WTC11 (cell line): ENCODE results near the gene VPS18. TPM values are rescaled to one million over a fixed set of nuclear protein-coding genes. Genes with fewer than 3 reads are reported as not detected.

Source experiments
- ATAC-seq: fragments of 200-7000 bp; cut with Tn5 transposase; 2 replicates; pipeline ENCODE4 v1.10.0; 2021; ENCODE audit warnings: mild to moderate bottlenecking, moderate library complexity
- CTCF ChIA-PET: fragments of 300-600 bp; sonication (Branson Sonifier 250); formaldehyde crosslinking; loops from one replicate; lab custom pipeline; 2021; ENCODE audit warnings: antibody characterized with exemption; lab: Charles Lee
- POLR2A ChIA-PET: fragments of 350-600 bp; sonication (Branson Sonifier 250); formaldehyde crosslinking; loops from one replicate; lab custom pipeline; 2021; ENCODE audit warnings: antibody characterized with exemption; lab: Charles Lee
- DNase-seq: peaks from one replicate; pipeline ENCODE4 v3.0.0; 2021; ENCODE audit warnings: low spot score
- H3K27ac Mint-ChIP-seq: 2 replicates; pipeline ENCODE4 v1.8.0; 2021; ENCODE audit warnings: mixed read lengths
- H3K27me3 Mint-ChIP-seq: 2 replicates; pipeline ENCODE4 v1.8.0; 2021; ENCODE audit warnings: low read depth, mild to moderate bottlenecking, moderate library complexity, mixed read lengths
- H3K36me3 Mint-ChIP-seq: 2 replicates; pipeline ENCODE4 v1.8.0; 2021; ENCODE audit warnings: mixed read lengths
- H3K4me1 Mint-ChIP-seq: 2 replicates; pipeline ENCODE4 v1.8.0; 2022; ENCODE audit warnings: mixed read lengths
- H3K4me3 Mint-ChIP-seq: 2 replicates; pipeline ENCODE4 v1.8.0; 2021; ENCODE audit warnings: mild to moderate bottlenecking, moderate library complexity, mixed read lengths
- H3K9me3 Mint-ChIP-seq: 2 replicates; pipeline ENCODE4 v1.8.0; 2021; ENCODE audit warnings: mixed read lengths
- AR ChIP-seq: fragments of 250-450 bp; sonication (Bioruptor Pico); IDR thresholded peaks from 2 replicates; pipeline ENCODE4 v1.9.0; 2021; ENCODE audit warnings: mild to moderate bottlenecking
- ATF1 ChIP-seq: sonication (generic); formaldehyde crosslinking; IDR thresholded peaks from 2 replicates; pipeline ENCODE4 v1.8.1; 2023; ENCODE audit warnings: mild to moderate bottlenecking, moderate library complexity, missing genetic modification reagents
- ERG ChIP-seq: fragments of 250-450 bp; sonication (Bioruptor Pico); IDR thresholded peaks from 2 replicates; pipeline ENCODE4 v1.8.0; 2021; ENCODE audit warnings: mild to moderate bottlenecking
- ESRRA ChIP-seq: sonication (generic); formaldehyde crosslinking; IDR thresholded peaks from 2 replicates; pipeline ENCODE4 v1.8.1; 2022; ENCODE audit warnings: mild to moderate bottlenecking, missing genetic modification reagents, borderline replicate concordance
- ETV6 ChIP-seq: sonication (generic); formaldehyde crosslinking; IDR thresholded peaks from 2 replicates; pipeline ENCODE4 v1.8.1; 2022; ENCODE audit warnings: mild to moderate bottlenecking, missing genetic modification reagents
- FOXK1 ChIP-seq: sonication (generic); formaldehyde crosslinking; IDR thresholded peaks from 2 replicates; pipeline ENCODE4 v1.8.0; 2022; ENCODE audit warnings: mild to moderate bottlenecking, moderate library complexity, missing genetic modification reagents
- FOXP1 ChIP-seq: sonication (generic); formaldehyde crosslinking; IDR thresholded peaks from 2 replicates; pipeline ENCODE4 v1.8.0; 2022; ENCODE audit warnings: missing genetic modification reagents, mild to moderate bottlenecking, moderate library complexity, borderline replicate concordance
- JAZF1 ChIP-seq: fragments of 250-450 bp; sonication (Bioruptor Pico); IDR thresholded peaks from 2 replicates; pipeline ENCODE4 v1.9.0; 2021; ENCODE audit warnings: moderate library complexity, mild to moderate bottlenecking, inconsistent platforms
- KAT7 ChIP-seq: sonication (generic); formaldehyde crosslinking; IDR thresholded peaks from 2 replicates; pipeline ENCODE4 v1.8.1; 2023; ENCODE audit warnings: missing genetic modification reagents, mild to moderate bottlenecking, borderline replicate concordance
- MLX ChIP-seq: sonication (generic); formaldehyde crosslinking; IDR thresholded peaks from 2 replicates; pipeline ENCODE4 v1.8.1; 2023; ENCODE audit warnings: mild to moderate bottlenecking, missing genetic modification reagents, moderate library complexity
- NFE2L1 ChIP-seq: sonication (generic); formaldehyde crosslinking; IDR thresholded peaks from 2 replicates; pipeline ENCODE4 v1.8.1; 2023; ENCODE audit warnings: missing genetic modification reagents
- NR3C1 ChIP-seq: sonication (generic); formaldehyde crosslinking; conservative IDR thresholded peaks from 2 replicates; pipeline ENCODE4 v1.8.1; 2023; ENCODE audit warnings: low read depth, mild to moderate bottlenecking, missing genetic modification reagents
- RORB ChIP-seq: fragments of 250-450 bp; sonication (Bioruptor Pico); IDR thresholded peaks from 2 replicates; pipeline ENCODE4 v1.9.0; 2021; ENCODE audit warnings: mild to moderate bottlenecking
- TCF7 ChIP-seq: sonication (generic); formaldehyde crosslinking; IDR thresholded peaks from 2 replicates; pipeline ENCODE4 v1.8.0; 2022; ENCODE audit warnings: mild to moderate bottlenecking, low read depth, missing genetic modification reagents, moderate library complexity
- TEAD4 ChIP-seq: sonication (generic); formaldehyde crosslinking; IDR thresholded peaks from 2 replicates; pipeline ENCODE4 v1.8.0; 2022; ENCODE audit warnings: mild to moderate bottlenecking, missing genetic modification reagents
- USF2 ChIP-seq: sonication (generic); formaldehyde crosslinking; IDR thresholded peaks from 2 replicates; pipeline ENCODE4 v1.8.1; 2023; ENCODE audit warnings: mild to moderate bottlenecking, missing genetic modification reagents, moderate library complexity
- ZNF121 ChIP-seq: sonication (generic); formaldehyde crosslinking; IDR thresholded peaks from 2 replicates; pipeline ENCODE4 v1.8.0; 2023; ENCODE audit warnings: missing genetic modification reagents
- ZNF532 ChIP-seq: fragments of 250-450 bp; sonication (Bioruptor Pico); IDR thresholded peaks from 2 replicates; pipeline ENCODE4 v1.9.0; 2021; ENCODE audit warnings: mild to moderate bottlenecking, borderline replicate concordance
- total RNA-seq: library from RNA; stranded (reverse); gene quantifications from 3 replicates; pipeline ENCODE4 v1.2.3, GENCODE V29; 2021

VPS18 gene
- total RNA-seq, 1 experiment from 2014 or later = 27.3 TPM

GRCh38 chr15:40917585-40917984 is 23.3 kb downstream of the VPS18 start:
- Mint-ChIP-seq H3K4me3 (no peak overlapping the region), H3K27me3 (peaks cover 28% of the 10 kb centered on the region), H3K27ac (no peak overlapping the region), H3K4me1 (peaks cover 7% of the 10 kb centered on the region), H3K36me3 (no peaks in the 10 kb centered on the region), H3K9me3 (no peaks in the 10 kb centered on the region)
- no peak for DNase-seq
- peak; percentile 35; the same call in 1 of the 2 replicates for ATAC-seq
- POLR2A ChIA-PET = interaction anchor here (0.7 to 1.1 kb wide), 2 partner anchors 25 to 199 kb away, joined by 3 to 4 read pairs; no protein-coding TSS in a partner anchor
- TF ChIP-seq ATF1 (CRISPR knock-in tag) = no peak
- no peak for TF ChIP-seq AR (CRISPR knock-in tag)
- no peak for TF ChIP-seq USF2 (CRISPR knock-in tag)
- no peak for TF ChIP-seq ZNF532
- TF ChIP-seq NR3C1 = no peak
- no peak for TF ChIP-seq ETV6 (CRISPR knock-in tag)
- TF ChIP-seq FOXP1 (CRISPR knock-in tag) = no peak
- TF ChIP-seq ZNF121 (CRISPR knock-in tag) = no peak
- no peak for TF ChIP-seq KAT7
- no peak for TF ChIP-seq RORB (CRISPR knock-in tag)
- no peak for TF ChIP-seq ESRRA (CRISPR knock-in tag)
- TF ChIP-seq FOXK1 = no peak
- no peak for TF ChIP-seq ERG (CRISPR knock-in tag)
- TF ChIP-seq TEAD4 (CRISPR knock-in tag) = no peak
- TF ChIP-seq NFE2L1 (CRISPR knock-in tag) = no peak
- no peak for TF ChIP-seq MLX (CRISPR knock-in tag)
- TF ChIP-seq JAZF1 = no peak
- TF ChIP-seq TCF7 (CRISPR knock-in tag) = no peak
- CTCF ChIA-PET = interaction anchor here (0.9 to 6.6 kb wide), 9 partner anchors 9 to 223 kb away, joined by 3 to 82 read pairs (median 8); partner anchors contain the start of gene RAD51
